Left colon (tissue), 2 donors: Measurements from ENCODE around the gene SSBP3. TPM values are rescaled to one million over a fixed set of nuclear protein-coding genes. Genes with fewer than 3 reads are reported as not detected.

Source experiments
- ATAC-seq: fragments of 200-7000 bp; cut with Tn5 transposase; one replicate; pipeline ENCODE4 v1.9.1; 2020; ENCODE audit warnings: mild to moderate bottlenecking, moderate library complexity
- DNase-seq, 2 donors: peaks; one replicate each; pipeline ENCODE4 v3.0.0-alpha.2; 2020
- intact Hi-C, 2 donors: fragments of 100-400 bp; cut with DNase I in 1 of 2; cut with micrococcal nuclease in 1 of 2; formaldehyde crosslinking; loops; one replicate each; pipeline versions ENCODE4 v1.11.2 to v1.14.0; 2022; cut with DNase I, micrococcal nuclease
- total RNA-seq, 2 donors: library from RNA; stranded (reverse); fragmentation: NEBNext Ultra II Directional; extraction: Animal tissue kit (Norgen Biotek cat#: 25700); gene quantifications; one replicate each; pipeline ENCODE4 v1.2.1, GENCODE V29; 2021
- donor health status: DM: no; HTN: no; CAD: no.
- donor health status: DM: yes; HTN: yes; CAD: no.

The SSBP3 gene
- total RNA-seq, 2 donors from 2014 or later: 61.7 to 74.2 TPM

DNA sequence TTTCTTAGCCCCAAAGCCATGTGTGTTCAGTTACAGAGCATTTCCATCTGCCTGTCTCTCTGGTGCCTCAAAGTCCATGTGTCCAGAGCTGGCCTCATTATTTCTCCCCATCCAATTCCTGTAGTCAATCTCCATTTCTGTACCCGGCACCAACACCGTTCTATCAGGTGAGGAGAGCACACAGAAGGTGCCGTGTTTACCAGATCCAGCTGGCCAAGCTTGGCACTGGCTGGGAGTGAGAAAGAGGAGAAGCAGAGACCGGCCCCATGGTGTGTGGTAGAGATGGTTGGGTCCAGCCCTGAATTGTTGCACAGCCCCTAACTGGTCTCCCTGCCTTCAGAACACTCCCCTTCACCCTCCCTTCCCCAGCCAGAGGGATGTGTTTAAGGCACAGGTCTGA is 7.5 kb upstream of the SSBP3 start:
- intact Hi-C loops: no loop called here
- ATAC-seq: no peak

DNA sequence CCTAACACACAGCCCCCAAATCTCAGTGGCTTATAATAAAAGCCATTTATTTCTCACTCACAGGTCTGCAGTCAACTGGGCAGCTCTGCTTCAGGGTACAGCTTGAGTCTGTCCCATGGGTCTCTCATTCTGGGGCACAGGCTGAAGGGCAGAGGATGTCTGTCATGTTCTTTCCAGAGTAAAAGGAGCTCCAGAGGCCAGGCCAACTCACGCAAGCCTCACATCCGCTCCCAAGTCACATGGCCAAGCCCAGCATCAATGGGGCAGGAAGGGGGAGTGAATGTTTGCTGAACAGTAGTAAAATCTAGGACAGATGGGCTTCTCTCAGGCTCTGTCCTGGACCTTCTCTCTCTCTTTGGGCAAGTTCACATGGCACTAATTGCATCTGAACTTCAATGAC is 7.1 kb upstream of the SSBP3 start:
- DNase-seq: peak; percentile 49 to 69
- intact Hi-C loops: no loop called here
- ATAC-seq: peak; percentile 55

More for the DNA sequence above, 7.5 kb upstream of the SSBP3 start:
- DNase-seq: no peak

DNA sequence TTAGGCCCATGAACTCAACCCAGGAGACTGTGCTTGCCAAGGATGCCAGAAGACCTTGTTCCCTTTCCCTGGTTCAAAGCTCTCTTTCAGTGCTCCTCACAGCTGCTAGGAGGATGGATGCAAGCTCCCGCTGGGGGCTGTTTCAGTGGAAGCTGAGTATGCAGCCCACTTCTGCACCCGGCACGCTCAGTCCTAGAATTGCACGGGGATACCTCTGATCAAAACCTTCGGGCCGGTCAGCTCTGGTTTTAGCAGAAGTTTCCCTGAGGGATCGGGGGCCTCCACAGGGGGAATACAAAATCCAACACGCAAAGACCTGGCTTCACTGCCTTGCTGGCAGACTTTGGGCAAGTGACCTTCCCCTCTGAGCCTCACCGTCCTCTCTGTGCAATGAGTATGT is 4.2 kb upstream of the SSBP3 start:
- intact Hi-C loops: no loop called here

DNA sequence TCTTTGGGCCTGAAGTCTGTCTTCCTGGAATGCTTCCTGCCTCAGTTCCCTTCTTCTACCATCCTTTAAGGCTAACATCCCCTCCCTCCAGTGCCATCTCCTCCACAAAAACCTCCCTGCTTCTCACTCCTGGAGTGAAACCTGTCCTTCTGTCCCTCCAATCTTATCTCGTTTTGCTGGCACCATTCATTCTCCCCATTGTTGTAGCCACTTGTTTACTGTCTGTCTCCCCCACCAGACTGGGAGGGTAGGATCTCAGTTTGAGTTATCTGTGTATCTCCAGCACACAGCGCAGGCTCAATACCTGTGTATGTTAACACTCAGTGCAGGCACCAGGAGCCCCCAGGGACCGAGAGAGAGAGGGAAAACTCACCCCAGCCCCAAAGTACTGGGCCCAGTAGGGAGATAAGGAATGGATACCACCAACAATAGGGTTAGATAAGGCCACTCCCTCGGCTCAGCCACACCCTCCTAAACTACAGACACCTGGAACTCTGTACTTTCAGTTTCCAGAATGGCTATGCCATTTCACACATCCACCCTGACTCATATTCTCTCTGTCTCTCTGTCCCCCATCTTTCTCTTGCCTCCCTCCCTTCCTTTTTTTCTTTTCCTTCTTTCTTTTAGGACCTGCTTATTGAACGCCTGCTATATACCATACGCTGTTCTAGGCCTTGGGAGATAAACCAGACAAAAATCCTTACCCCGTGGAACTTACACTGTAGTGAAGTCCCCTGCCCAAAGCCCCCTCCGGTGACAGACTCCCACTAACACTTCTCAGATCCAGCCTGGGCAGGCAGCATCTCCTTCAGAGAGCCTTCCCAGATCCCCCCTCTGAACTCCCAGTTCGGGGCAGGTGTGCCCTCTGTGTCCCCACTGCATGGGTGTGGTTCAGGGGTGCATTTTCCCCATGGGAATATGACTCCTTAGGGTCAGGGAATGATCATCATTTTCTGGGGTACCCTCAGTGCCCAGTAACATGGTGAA is 3.3 kb upstream of the SSBP3 start:
- DNase-seq (peak; percentile 64 to 80), ATAC-seq (peak; percentile 66)
- intact Hi-C loops: loop anchor here (2.0 to 5.0 kb wide), 3 partner anchors 78 to 287 kb away; no protein-coding TSS in a partner anchor

More for the DNA sequence above, 4.2 kb upstream of the SSBP3 start:
- ATAC-seq: no peak
- DNase-seq: no peak

DNA sequence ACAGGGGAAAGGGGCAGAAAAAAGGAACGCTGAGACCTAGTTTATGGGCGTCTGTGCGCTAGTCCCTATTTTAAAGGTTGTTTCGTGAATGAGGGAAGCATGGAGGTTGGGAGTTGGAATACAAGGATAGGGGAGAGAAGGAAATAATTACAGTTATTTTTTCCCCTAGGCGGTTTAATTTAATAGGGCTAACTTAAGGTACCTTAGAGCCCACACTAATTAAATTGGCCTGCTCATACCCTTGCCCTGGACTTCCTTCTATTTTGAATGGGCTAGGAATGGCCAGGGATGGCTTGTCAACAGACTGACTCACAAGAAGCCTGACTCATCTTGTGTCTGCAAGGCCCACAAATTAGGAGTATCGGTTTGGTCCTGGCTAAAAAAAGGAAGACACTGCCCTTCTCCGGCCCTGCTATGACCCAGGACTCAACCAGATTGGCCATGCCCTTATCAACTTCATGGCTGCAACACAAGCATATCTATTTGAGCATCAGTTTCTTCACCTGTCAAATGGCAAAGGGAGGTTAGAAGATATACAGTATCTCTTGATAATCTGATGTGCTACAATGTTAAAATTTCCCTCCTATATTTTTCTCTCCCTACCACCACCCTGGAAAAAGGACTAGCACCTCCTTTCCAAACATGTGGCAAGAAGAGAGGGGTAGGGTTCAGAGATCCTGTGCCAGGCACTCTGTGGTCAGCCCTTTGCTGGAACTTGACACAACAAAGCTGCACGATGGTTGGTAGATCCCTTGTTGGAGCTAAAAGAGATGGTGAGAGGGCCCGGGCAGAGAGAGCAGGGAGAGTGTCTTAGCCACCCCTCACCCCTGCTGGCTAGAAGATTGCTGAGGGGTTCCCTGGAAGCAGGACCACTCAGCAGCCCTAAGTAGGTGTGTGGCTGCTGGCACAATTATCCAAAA is 2.2 kb upstream of the SSBP3 start:
- DNase-seq (no peak), ATAC-seq (peak; percentile 12)
- intact Hi-C loops: loop anchor here (2.0 to 5.0 kb wide), 3 partner anchors 79 to 286 kb away; no protein-coding TSS in a partner anchor

DNA sequence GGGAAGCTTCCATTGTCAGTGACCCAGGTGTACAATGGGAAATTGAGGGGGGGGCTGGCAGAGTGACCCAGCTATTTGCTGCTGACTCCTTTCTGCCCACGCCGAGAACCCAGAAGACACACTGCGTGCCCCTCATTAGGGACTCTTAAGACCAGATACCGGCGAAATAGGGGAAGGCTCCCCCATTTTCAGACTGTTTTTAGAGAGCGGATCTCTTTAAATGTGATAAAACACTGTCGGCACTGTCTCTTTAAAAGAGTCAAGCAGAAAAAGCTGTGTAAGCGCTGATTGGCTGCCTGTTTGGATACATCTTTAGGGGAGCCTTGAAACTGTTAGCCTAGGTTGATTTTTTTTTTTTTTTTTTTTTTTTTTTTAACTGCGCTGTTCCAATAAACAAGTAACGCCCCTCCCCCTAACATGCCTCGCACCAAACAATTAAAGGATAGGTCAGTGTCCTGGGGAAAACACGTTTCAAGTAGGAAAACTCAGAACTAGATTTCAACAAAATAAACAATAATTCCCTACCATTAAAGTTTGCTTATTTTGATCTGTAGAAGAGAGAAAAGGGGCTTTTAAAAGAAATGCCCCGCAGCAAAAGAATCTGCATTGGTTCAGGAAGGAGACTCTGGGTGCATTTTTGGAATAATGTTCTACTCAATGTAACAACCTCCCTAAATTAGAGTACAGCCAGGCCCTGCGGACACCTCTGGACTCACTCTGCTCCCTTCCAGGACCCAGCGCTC is 1.4 kb upstream of the SSBP3 start:
- intact Hi-C loops: loop anchor here (2.0 to 5.0 kb wide), 3 partner anchors 80 to 285 kb away; no protein-coding TSS in a partner anchor
- DNase-seq: peak; percentile 67 to 82
- peak; percentile 62 for ATAC-seq

DNA sequence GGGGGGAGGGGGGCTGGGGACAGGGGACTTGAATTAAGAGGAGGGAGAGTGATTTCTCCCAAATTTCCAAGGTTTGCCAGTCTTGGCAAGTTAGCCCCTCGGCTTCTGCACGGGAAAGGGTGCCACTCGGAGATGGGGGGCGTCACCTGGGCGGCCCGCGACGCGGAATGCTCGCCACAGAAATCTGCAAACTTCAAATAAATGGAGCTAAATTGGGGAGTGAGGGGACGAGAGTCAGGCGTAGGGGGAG is 885 bp upstream of the SSBP3 start:
- DNase-seq (peak in 1 of 2 donors; percentile 60), ATAC-seq (no peak)
- intact Hi-C loops: loop anchor here (5.0 kb wide), 2 partner anchors 80 to 285 kb away; no protein-coding TSS in a partner anchor

DNA sequence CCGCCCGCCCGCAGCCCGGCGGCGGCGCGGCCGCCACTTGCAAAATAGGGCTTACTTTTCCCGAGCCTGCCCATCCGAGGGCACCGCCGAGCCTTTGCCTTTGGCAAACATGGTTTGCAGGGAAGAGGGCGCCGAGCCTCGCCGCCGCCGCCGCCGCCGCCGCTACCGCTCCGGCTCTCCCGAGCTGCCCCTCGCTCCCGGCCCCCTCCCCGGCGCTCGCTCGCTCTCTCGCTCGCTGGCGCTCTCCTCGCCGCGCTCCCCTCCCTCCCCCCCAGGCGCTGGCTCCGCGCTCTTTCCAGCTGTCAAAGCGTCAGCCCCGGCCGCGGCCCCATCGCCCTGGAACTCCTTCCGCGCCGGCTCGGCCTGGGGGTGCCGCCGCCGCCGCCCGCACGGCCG is 298 bp downstream of the SSBP3 start:
- ATAC-seq (no peak), DNase-seq (no peak)
- intact Hi-C loops: loop anchor here (5.0 kb wide), 2 partner anchors 81 to 284 kb away; no protein-coding TSS in a partner anchor

DNA sequence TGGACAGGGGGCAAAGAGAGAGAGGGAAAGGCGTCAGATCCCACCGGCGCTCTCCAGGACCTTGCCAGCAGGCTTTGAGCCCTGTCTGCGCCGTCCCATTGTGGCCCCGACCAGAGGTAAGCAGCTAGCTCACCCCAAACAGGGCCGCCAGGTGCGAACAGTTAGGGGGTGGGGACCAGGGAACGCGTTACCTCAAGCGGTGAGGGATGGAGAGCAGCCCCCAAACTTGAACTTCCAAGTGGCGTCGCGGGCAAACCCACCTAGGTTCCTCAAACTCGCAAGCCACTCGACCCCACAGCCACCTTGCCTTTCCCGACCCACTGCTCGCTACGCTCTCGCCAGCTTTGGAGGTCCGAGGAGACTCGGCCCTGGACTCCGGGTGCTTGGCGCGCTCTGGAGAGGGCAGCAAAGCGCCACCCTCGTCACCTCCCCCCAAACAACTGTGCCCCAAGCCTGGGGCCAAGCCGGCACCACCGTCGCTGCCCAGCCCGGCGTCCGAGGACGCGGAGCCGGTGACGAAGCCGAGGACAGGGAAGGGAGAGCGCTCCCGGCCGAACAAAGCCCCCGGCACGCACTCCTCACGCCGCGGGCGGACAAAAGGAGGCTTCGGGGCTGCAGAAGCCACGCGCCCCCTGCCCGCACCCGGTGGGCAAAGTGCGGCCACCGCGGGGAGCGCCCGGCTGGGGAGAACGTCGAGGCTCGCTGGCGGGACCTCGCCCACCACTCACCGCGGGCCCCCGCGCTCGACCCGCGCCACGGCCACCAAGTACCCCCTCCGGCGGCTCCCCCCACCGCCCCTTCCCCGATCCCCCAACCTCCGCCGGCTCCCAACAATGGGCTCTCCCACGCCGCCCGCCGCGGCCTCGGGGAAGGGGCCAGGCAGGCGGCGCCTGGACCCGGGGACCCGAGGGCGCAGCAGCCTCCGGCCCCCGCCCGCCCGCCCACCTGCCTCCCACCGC is 976 bp downstream of the SSBP3 start:
- intact Hi-C loops: loop anchor here (5.0 kb wide), 3 partner anchors 82 to 283 kb away; no protein-coding TSS in a partner anchor
- ATAC-seq (no peak), DNase-seq (peak in 1 of 2 donors; percentile 54)

DNA sequence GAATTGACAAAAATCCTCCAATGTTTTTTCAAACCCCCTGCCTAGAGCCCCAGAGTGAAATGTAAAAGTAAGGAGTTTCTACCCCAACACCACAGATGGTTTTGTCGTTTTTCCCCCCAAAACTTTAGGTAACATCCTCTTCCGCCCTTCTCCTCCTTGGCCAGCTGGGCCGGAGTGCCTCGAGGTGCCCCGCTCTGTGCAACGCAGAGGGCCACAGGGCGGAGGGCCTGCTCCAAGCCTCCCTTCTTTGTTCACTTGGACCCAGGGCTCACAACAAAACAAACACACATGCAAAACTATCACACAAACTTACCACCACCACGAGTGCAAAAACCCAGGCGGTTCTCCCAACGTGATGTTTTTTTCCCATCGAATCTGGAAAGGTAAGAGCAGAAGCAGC is 1.9 kb downstream of the SSBP3 start:
- intact Hi-C loops: loop anchor here in 1 of 2 donors (5.0 kb wide), 1 partner anchor 127 kb away; no protein-coding TSS in a partner anchor
- no peak for ATAC-seq
- no peak for DNase-seq

DNA sequence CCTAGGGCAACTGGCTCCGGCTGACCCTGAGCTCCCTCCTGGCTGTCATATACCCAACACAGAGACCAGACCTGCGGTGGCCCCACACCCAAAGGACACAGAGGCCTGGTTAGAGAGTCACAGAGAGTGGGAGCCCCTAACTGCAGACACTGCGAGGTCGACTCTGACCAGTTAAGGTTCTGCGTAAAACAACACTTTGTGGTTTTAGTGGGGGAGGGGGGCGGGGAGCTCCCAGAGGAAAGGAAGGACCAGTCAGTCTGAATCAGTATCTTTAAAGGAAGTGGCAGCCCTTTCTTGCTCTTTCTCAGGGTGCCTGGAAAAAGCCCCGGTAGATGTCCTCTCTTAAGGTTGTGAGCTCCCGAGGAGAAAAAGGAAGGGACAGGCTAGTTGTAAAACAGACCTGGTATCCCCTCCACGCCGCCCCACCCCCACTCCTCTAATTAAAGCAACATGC is 2.4 kb downstream of the SSBP3 start:
- ATAC-seq (no peak), DNase-seq (no peak)
- intact Hi-C loops: loop anchor here in 1 of 2 donors (5.0 kb wide), 1 partner anchor 127 kb away; no protein-coding TSS in a partner anchor

DNA sequence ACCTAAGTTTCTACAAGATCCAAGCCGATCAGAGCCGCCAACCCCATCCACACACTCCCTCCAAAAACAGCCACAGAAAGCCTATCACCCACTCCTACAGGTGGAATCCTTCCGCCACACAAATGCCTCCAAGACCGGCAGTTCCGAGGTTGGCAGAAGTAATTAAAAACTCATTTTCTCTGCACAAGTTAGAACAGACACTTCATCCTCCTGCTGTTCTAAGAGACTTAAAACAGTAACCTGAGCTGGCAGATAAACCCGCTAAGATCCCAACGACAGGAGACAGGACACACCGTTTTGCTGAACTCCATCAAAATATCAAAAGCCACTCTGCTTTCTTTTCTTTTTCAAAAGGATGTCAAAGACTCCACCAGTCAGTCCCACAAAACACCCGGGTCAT is 2.8 kb downstream of the SSBP3 start:
- intact Hi-C loops: loop anchor here in 1 of 2 donors (5.0 kb wide), 1 partner anchor 126 kb away; no protein-coding TSS in a partner anchor
- ATAC-seq: no peak
- DNase-seq: no peak

DNA sequence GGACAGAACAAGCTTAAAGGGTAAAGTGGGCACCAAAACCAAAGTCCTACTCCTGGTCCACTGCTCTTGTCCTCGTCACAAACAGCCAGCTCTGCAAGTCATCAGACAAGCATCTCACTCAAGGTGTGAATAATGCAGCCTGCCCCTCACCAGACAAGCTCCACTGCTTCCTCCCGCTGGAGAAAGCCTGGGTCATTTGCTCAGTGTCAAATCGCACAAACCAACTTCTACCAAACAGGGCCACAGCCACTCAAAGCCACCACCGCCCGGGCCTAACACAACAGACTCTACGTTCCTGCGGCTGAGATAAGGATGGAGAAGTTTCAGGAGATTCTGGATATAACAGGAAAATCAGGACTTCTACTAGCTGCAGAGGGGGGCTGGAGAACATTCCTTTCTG is 3.3 kb downstream of the SSBP3 start:
- intact Hi-C loops: loop anchor here in 1 of 2 donors (5.0 kb wide), 1 partner anchor 126 kb away; no protein-coding TSS in a partner anchor
- ATAC-seq (no peak), DNase-seq (no peak)

DNA sequence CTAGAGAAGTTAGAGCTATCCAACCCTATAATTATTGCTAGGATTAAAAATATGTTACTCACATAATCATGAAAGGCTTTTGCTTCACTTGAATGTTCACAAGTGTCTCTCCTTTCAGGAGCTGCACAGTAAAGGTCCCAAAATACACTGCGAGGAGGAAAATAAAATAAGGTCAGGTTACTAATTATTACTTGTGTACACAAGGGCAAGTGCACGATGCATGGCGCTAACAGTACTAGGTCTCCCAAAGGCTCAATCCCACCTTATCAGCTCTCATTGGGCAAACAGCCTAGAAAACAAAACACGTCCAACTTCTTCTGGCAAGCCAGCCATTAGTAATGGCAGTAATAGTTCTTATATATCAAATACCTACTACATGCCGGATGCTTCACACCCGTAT is 4.4 kb downstream of the SSBP3 start:
- DNase-seq (no peak), ATAC-seq (no peak)
- intact Hi-C loops: loop anchor here in 1 of 2 donors (5.0 kb wide), 1 partner anchor 124 kb away; no protein-coding TSS in a partner anchor

DNA sequence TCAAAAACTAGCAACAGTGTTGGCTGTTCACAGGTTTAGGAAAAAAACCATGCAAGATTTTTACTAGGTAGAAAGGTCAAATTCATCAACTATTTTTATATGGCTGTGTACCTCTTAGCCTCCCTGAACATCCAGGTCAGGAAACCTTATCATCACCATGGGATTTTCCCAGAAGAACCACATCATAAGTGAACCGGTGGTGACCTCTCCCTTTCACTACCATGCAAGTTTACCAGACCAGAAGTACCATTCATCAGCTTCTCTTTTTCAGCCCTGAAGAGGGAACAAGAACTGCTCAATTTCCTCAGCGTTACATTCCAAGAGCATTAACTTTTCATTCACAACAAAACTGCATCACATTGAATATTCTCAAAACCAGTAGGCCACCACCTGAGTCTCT is 5.9 kb downstream of the SSBP3 start:
- intact Hi-C loops: loop anchor here in 1 of 2 donors (5.0 kb wide), 1 partner anchor 123 kb away; no protein-coding TSS in a partner anchor
- ATAC-seq (no peak), DNase-seq (no peak)

DNA sequence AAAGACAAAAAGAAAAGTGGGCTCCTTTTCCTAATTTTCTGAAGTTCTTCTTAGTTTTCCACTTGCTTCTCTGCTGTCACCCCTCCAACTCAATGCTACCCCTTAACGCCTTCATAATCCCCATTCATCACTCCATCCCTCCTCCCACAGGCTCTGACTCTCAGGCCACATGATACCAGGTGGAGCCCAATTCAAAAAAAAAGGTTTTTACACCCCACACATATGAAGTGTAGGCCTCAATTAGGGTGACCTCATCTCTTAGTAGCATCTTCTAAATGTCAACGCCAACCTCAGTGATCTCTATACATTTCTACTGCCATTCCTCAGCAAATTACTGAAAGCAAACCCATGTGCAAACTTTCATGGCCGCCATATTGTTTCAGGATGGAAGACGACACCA is 6.4 kb downstream of the SSBP3 start:
- DNase-seq (no peak), ATAC-seq (no peak)
- intact Hi-C loops: loop anchor here (5.0 to 10.0 kb wide), 2 partner anchors 122 to 185 kb away; no protein-coding TSS in a partner anchor
